ENCODE measurements around the gene SPG11.
"Not testable (repeated sequence)": the region's sequence is repeated elsewhere in the genome, so short reads cannot be mapped to it uniquely, and the experiment has no call there.

The SPG11 gene

GRCh38 chr15:44598892-44599291 lies 64.6 kb downstream of the SPG11 start:
- DNase-seq: no peak

GRCh38 chr15:44598066-44598465 lies 65.4 kb downstream of the SPG11 start:
- DNase-seq: no peak

GRCh38 chr15:44596511-44597010 lies 66.9 kb downstream of the SPG11 start:
- no peak for DNase-seq

GRCh38 chr15:44595656-44596510 lies 67.6 kb downstream of the SPG11 start:
- no peak for DNase-seq

- no peak for DNase-seq
Measured at GRCh38 chr15:44595246-44595645, 68.2 kb downstream of the SPG11 start.

- no peak for DNase-seq
Measured at GRCh38 chr15:44593042-44593736, 70.3 kb downstream of the SPG11 start.

GRCh38 chr15:44591326-44591725 lies 72.1 kb downstream of the SPG11 start:
- no peak for DNase-seq

- DNase-seq: no peak
Measured at GRCh38 chr15:44588541-44588940, 74.9 kb downstream of the SPG11 start.

- no peak for DNase-seq
Measured at GRCh38 chr15:44585633-44586032, 77.8 kb downstream of the SPG11 start.

GRCh38 chr15:44584162-44584749 lies 79.2 kb downstream of the SPG11 start:
- DNase-seq: no peak

GRCh38 chr15:44580105-44580504 lies 83.4 kb downstream of the SPG11 start:
- DNase-seq: no peak

GRCh38 chr15:44574734-44575133 lies 88.7 kb downstream of the SPG11 start:
- DNase-seq: no peak

- no peak for DNase-seq
Measured at GRCh38 chr15:44573386-44573785, 90.1 kb downstream of the SPG11 start.

GRCh38 chr15:44570361-44570760 lies 93.1 kb downstream of the SPG11 start:
- no peak for DNase-seq

GRCh38 chr15:44569316-44569715 lies 94.1 kb downstream of the SPG11 start:
- DNase-seq: no peak

- no peak for DNase-seq
Measured at GRCh38 chr15:44568338-44568737, 95.1 kb downstream of the SPG11 start.

GRCh38 chr15:44566155-44566540 lies 97.3 kb downstream of the SPG11 start:
- DNase-seq: no peak

GRCh38 chr15:44565387-44566154 lies 97.9 kb downstream of the SPG11 start:
- no peak for DNase-seq

GRCh38 chr15:44560926-44561325 lies 102.5 kb downstream of the SPG11 start:
- DNase-seq: not testable (repeated sequence)

- DNase-seq: no peak
Measured at GRCh38 chr15:44554934-44555723, 108.3 kb downstream of the SPG11 start.

GRCh38 chr15:44550734-44551133 lies 112.7 kb downstream of the SPG11 start:
- DNase-seq: no peak

- no peak for DNase-seq
Measured at GRCh38 chr15:44550256-44550655, 113.2 kb downstream of the SPG11 start.
